Measurements from ENCODE around the gene MYL6.
"Not testable (repeated sequence)": the region's sequence is repeated elsewhere in the genome, so short reads cannot be mapped to it uniquely, and the experiment has no call there.

MYL6 gene

DNA sequence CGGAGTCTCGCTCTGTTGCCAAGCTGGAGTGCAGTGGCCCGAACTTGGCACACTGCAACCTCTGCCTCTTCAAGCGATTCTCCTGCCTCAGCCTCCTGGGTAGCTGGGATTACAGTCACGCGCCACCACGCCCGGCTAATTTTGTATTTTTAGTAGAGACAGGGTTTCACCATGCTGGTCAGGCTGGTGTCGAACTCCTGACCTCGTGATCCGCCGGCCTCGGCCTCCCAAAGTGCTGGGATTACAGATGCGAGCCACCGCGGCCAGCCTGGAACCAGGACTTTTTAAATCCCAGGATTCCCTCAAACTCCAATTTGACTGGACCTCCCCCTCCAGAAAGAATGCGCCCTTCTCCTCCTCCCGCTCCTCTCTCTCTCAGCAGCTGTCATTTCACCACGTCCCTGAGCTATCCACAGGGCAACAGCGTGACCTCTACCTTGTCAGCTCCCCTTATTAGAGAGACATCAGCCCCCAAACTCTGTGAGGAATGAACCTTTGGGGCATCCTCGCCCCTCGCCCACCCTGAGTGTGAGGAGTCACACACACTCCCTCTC lies 28.1 kb upstream of the MYL6 start:
- no peak for DNase-seq

GRCh38 chr12:56130876-56131275 lies 27.3 kb upstream of the MYL6 start:
- no peak for DNase-seq

GRCh38 chr12:56134897-56135296 lies 23.3 kb upstream of the MYL6 start:
- DNase-seq, result no peak

DNA sequence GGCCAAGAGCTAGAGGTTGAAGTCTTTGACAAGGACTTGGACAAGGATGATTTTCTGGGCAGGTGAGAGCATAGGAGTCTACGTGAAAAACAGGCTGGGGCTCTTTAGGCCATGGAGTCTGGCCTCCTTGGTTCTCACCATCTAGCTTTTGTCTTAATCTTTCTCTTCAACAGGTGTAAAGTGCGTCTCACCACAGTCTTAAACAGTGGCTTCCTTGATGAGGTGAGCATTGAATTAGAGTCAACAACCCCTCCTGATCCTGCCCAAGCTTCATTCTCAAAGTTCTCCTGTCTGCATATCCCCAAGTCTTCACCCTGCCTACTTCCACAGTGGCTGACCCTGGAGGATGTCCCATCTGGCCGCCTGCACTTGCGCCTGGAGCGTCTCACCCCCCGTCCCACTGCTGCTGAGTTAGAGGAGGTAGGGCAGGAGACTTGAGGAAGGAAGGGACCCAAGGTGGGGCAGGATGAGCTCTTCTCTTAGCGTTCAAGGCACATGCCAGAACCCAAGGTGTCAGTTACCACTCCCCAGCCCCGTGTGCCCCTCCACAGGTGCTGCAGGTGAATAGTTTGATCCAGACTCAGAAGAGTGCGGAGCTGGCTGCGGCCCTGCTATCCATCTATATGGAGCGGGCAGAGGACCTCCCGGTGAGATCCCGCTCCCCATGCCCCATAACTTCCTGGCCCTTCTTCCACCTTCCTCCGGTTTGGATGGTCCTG lies 20.1 kb upstream of the MYL6 start:
- no peak for DNase-seq

DNA sequence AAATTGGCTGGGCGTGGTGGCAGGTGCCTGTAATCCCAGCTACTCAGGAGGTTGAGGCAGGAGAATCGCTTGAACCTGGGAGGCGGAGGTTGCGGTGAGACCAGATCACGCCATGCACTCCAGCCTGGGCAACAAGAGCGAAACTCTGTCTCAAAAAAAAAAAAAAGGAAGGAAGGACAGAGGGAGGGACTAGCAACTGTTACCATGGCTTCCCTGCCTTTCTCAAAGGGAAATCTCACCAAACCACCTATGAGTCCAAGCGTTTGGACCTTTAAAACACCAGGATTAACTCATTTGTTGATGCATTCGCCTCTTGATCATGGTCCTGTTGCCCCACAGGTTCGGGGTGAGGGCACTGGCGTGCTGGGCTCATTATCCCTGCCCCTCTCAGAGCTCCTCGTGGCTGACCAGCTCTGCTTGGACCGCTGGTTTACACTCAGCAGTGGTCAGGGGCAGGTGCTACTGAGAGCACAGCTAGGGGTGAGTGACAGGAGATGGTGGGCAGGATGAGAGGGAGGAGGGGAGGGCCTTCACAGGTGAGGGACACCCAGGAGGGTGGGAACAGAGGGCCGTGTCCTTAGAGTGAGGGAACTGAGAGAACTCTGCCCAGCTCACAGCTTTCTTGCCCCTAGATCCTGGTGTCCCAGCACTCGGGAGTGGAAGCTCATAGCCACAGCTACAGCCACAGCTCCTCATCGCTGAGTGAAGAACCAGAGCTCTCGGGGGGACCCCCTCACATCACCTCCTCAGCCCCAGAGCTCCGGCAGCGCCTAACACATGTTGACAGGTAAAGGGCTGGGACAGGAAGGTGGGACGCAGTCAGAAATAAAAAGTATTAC lies 16.0 kb upstream of the MYL6 start:
- DNase-seq, result no peak

DNA sequence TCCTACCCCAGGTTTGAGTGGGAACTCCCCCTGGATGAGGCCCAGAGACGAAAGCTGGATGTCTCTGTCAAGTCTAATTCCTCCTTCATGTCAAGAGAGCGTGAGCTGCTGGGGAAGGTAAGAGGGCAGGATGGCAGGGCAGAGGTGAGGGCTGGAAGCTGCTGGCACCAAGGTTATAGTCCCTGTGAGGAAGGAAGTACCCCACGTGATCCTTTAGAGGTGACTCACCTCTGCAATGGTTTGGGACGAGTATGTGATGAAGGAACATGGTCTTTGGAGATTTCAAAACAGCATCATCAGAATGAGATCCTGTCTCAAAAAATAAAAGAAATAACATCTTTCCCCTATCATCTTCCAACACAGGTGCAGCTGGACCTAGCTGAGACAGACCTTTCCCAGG lies 14.9 kb upstream of the MYL6 start:
- no peak for DNase-seq

- no peak for DNase-seq
Observed at GRCh38 chr12:56143870-56144269, 14.3 kb upstream of the MYL6 start.

DNA sequence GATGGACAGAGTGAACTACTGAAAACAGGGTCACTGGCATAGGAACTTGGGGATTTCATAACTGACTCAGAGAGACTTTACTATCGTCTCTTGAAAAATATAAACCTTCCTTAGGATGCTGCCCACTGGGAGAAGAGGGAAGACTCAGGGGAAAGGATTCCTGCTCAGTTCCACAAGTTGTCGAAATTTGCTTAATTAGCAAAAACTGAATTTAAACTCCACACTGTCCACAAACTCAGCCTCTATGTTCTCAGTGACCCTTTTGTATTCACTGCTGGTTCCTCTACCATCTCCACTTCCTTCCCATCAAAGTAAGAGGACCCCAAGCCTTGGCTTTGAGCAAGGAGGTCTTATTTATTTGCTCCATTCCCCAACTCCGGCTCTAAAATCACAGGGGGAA lies 12.9 kb upstream of the MYL6 start:
- no peak for DNase-seq

DNA sequence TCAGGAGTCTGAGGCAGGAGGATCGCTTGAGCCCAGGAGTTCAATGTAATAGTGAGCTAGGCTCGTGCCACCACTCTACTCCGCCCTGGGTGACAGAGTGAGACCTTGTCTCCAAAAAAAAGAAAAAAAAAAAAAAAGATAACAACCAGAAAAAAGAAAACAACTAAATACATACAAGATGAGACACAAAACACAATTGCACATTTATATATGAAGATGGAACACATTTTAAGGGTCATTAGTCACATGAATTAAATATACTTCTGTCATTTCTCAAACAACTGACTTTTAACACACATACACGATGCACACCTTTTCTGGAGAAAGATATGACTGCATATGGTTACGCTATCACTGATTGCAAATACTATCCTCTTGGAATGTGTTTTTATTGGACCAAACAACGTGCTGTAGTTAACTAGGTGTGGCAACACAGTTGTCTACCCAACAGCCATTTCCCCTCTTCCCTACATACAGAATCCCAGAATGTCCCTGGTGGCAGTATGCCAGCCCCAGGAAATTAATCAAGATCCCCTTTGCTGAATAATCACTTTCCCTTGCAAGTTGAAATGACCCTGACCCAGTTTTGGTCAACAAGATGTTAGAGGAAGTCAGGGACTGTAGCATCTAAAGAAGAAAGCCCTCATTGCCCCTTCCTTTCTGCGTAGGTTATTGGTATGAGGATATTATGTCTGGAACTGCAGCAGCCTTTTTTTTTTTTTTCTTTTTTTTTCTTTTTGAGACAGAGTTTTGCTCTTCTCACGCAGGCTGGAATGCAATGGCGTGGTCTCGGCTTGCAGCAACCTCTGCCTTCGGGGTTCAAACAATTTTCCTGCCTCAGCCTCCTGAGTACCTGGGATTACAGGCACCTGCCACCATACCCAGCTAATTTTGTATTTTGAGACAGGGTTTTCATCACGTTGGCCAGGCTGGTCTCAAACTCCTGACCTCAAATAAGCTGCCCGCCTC lies 11.4 kb upstream of the MYL6 start:
- DNase-seq, result no peak

GRCh38 chr12:56150563-56150962 lies 7.6 kb upstream of the MYL6 start:
- no peak for DNase-seq

DNA sequence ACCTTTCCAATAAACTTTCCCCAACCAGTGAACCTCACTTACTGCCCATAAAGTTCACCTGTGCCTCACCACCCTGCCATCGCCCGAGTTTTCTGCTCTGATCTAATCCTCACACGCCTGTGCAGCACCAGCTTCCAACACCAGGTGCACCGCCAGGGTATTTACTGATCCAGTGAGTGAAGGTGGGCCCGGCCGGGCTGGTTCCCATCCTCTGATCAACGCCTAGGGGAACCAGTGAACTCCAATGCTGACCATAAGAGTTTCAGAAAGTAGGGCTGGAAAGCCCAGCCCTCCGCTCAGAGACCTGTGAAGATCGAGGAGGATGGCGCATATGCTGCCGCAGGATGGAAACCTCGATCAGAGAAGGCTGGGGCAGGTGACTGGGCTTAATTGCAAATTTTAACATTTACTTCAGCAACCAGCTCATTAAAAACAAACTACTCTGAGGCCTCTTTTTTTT lies 6.5 kb upstream of the MYL6 start:
- DNase-seq, result peak; percentile 74

GRCh38 chr12:56152132-56152755 lies 5.9 kb upstream of the MYL6 start, which contains the start of gene MYL6B:
Gene MYL6B, plus strand, starts transcription at chr12:56152587. Its CDS starts 1,332 bp downstream, at chr12:56153919.
- peak; percentile 96 for DNase-seq

GRCh38 chr12:56152756-56153677 lies 5.1 kb upstream of the MYL6 start:
- no peak for DNase-seq

DNA sequence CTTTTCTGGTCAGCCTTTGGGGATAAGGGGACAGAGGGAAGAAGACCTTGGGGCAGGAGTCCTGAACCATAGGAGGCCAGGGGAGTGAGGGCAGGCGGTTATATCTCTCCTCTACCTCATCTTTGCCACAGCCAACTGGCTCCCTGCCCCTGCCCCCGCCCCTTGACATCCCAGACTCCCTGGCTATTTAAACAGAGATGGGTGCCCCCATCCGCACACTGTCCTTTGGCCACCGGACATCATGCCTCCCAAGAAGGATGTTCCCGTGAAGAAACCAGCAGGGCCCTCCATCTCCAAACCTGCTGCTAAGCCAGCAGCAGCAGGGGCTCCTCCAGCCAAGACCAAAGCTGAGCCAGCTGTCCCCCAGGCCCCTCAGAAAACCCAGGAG lies 4.5 kb upstream of the MYL6 start:
- no peak for DNase-seq

DNA sequence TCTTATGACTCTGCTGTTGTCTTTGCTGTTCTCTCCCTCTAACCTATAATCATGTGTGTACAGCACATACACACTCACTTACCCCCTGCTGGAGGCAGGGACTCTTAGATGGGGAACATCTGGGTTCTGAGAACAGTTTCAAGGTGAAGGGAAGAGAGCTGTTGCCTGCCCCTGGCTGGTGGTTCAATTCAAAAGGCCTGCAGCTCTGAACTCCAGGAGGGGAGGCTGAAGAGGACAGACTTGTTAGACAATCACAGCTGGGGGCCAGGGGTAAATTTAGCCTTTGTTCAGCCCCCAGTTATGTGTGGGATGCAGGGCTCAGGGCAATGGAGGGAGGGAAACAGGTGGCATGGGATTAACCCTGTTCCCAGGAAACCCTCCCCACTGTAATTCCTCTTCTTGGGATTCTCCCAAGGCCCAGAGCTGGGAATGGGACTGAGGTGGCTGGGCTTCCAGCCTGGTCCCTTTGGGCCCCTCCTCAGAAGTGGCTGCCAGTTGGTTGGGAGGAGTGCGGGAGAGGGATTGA lies 3.9 kb upstream of the MYL6 start:
- no peak for DNase-seq

DNA sequence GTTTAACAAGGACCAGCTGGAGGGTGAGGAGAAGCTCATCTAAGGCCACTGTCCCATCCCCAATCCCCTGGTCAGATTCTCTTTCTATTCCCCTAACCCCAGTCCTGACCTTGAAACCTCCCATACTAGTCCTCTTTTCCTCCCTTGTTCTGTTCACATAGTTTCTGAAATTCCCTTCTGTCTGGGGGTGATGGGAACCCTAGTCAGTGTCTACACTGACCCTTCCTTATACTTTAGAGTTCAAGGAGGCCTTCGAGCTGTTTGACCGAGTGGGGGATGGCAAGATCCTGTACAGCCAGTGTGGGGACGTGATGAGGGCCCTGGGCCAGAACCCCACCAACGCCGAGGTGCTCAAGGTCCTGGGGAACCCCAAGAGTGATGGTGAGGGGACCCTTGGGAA lies 3.3 kb upstream of the MYL6 start:
- no peak for DNase-seq

DNA sequence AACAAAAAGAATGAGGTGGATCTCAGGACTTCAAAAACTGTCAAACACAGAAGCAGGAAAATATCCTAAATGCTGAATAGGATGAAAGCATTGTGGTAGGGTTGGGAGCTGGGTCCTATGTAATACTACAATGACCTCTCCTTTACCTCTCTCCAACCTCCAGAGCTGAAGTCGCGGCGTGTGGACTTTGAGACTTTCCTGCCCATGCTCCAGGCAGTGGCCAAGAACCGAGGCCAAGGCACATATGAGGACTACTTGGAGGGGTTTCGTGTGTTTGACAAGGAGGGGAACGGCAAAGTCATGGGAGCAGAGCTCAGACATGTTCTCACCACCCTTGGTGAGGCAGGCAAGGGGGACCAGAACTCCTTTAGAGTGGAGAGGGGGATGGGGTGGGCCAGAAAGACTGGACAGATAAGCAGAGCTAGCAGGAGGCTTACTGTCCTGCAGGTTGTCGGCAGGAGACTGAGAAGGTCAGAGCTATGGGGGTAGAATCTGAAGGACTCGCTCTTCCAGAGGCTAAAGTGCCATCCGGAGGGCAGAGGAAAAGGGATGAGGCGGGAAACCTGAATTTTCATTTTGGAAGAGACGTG lies 2.8 kb upstream of the MYL6 start:
- no peak for DNase-seq

GRCh38 chr12:56156464-56157200 lies 1.5 kb upstream of the MYL6 start:
- DNase-seq, result not testable (repeated sequence)

DNA sequence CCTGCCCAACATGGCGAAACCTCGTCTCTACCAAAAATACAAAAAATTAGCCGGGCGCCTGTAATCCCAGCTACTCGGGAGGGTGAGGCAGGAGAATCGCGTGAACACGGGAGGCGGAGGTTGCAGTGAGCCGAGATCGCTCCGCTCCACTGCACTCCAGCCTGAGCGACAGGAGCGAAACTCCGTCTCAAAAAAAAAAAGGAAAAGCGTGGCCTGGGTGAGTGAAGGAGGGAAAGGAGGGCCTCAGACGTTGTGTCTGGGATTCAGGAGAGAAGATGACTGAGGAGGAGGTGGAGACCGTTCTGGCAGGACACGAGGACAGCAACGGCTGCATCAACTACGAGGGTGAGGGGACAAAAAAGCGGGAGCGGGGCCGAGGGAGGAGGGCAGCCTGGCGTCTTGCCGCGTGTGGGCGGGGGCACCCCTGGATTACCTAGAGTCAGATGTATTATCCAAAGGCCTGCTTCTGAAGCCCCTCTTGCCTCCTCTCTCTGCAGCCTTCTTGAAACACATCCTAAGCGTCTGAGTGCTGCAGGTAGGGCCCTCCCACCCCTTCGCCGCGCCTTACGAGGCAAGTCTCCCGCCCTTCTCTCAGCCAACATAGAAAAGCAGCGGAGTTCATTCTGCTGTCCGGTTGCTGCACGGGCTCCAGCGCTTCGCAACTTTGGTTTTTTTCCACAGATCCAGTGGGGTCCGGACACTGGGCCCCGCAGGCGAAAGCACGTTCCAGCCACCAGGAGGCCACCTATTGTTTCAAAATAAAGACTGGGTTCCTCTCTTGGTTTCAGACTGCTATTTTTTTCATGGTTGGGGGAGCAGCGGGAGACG lies 744 bp upstream of the MYL6 start:
- DNase-seq, result peak; percentile 58
